Activated T-cell treated with anti-CD3 and anti-CD28 coated beads for 4 hours (primary cell): ENCODE results near the gene ADGRD1.

ENCODE experiments used
- DNase-seq: peaks from one replicate; pipeline ENCODE4 v3.0.0-alpha.2; 2020

The ADGRD1 gene

GRCh38 chr12:131187602-131188001 is 233.9 kb downstream of the ADGRD1 start:
- no peak for DNase-seq

GRCh38 chr12:131188131-131189050 is 234.7 kb downstream of the ADGRD1 start:
- DNase-seq = no peak

GRCh38 chr12:131189781-131190180 is 236.1 kb downstream of the ADGRD1 start:
- no peak for DNase-seq

GRCh38 chr12:131190965-131191364 is 237.3 kb downstream of the ADGRD1 start:
- DNase-seq = no peak
